GM12865 (cell line): ENCODE data around the gene PANK1.

Source experiments
- DNase-seq: peaks from one replicate; pipeline ENCODE4 v3.0.0; 2010; ENCODE audit warnings: low read depth
- H3K4me3 ChIP-seq: 2 replicates; pipeline ENCODE4 v1.5.1; 2011; ENCODE audit warnings: mild to moderate bottlenecking, low read depth, low read length, control low read depth
- TF ChIP-seq, protein P1 (sequence below): IDR thresholded peaks from 2 replicates; pipeline ENCODE4 v1.5.1; 2011; ENCODE audit warnings: low read length, control low read depth, low read depth, inconsistent platforms; ENCODE audit not compliant: insufficient read depth; ENCODE audit errors: missing control alignments

Gene PANK1

DNA sequence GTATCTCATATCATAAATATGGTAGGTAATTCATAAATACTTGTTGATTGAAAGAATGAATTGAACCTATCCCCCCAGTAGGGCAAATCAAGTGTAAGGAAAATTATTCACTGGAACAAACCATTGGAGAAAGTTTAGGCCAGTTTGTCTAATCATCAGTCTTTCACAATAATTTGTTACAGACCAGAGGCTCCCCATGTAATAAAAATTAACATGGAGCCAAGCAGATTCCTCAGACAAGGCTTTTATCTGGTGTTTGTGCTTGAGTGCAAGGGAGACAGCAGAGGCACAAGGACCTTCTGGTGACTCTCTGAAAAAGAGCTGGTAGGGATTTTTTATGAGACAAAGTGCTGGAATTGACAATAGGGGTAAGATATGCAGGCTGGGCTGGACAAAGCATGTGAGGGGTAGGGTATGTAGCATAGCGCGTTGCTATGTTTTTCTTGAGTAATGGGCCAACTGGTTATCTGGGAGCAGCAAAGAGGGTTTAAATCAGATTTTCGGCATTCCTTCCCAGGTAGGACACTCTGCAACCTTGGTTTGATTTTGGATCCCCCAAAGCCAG is 7.8 kb upstream of the PANK1 start:
- TF ChIP-seq, protein P1, sequence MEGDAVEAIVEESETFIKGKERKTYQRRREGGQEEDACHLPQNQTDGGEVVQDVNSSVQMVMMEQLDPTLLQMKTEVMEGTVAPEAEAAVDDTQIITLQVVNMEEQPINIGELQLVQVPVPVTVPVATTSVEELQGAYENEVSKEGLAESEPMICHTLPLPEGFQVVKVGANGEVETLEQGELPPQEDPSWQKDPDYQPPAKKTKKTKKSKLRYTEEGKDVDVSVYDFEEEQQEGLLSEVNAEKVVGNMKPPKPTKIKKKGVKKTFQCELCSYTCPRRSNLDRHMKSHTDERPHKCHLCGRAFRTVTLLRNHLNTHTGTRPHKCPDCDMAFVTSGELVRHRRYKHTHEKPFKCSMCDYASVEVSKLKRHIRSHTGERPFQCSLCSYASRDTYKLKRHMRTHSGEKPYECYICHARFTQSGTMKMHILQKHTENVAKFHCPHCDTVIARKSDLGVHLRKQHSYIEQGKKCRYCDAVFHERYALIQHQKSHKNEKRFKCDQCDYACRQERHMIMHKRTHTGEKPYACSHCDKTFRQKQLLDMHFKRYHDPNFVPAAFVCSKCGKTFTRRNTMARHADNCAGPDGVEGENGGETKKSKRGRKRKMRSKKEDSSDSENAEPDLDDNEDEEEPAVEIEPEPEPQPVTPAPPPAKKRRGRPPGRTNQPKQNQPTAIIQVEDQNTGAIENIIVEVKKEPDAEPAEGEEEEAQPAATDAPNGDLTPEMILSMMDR: no peak
- DNase-seq: no peak
- H3K4me3 ChIP-seq: no peak overlapping the region

DNA sequence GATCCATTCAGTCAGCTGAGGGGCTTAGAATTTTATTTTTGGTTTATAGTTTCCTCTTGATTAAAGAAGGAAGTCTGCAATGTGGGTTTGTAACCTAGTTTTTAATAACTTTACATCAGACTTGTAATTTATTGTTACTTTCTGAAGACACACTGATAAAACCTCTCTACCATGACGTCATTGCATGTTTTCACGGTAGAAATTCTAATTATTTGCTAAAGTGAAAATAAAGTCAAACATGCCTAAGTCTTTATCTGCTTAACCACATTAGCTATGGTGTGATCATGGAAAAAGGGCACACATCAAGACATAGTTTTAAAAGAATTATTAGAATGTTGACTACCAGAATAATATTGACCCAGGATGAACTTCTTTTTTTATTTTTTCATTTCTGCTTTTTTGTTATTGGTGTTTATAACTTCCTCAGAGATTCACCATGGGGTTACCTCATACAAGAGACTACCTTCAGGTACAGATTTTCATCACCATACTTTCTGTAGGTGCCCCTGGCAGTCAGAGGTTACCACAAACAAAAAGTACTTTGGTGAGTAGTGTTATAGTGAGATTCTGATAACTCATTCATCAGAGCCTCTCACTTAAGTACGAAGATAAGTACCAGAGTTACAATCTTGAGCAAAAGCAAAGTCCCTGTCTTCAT is 7.0 kb upstream of the PANK1 start:
- peak; percentile 50 for DNase-seq
- TF ChIP-seq, protein P1: no peak
- H3K4me3 ChIP-seq: no peak overlapping the region

GRCh38 chr10:89651205-89651915 is 6.3 kb upstream of the PANK1 start:
- TF ChIP-seq, protein P1: no peak
- no peak overlapping the region for H3K4me3 ChIP-seq
- no peak for DNase-seq

- no peak overlapping the region for H3K4me3 ChIP-seq
- TF ChIP-seq, protein P1: no peak
- no peak for DNase-seq
These were observed 4.0 kb upstream of the PANK1 start for GRCh38 chr10:89649051-89649450.

DNA sequence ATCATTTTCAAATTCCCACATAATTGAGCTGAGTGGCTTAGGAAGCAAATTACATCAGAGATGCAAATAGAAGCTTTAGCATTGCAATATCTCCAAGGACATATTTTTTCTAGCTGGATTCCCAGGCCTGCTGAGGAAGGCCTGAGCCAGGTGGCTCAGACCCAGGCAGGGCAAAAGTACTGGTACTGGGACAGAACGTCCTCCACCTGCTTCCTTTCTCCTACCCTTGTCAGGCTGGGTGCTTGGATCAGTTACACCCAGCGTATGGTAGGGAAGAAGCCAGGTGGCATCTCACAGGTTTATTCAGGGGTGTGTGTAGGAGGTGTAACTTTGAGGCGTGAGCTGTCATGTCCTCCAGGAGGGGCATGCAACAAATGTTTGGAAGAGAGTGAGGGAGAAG is 3.0 kb upstream of the PANK1 start:
- no peak overlapping the region for H3K4me3 ChIP-seq
- no peak for DNase-seq
- TF ChIP-seq, protein P1: no peak

DNA sequence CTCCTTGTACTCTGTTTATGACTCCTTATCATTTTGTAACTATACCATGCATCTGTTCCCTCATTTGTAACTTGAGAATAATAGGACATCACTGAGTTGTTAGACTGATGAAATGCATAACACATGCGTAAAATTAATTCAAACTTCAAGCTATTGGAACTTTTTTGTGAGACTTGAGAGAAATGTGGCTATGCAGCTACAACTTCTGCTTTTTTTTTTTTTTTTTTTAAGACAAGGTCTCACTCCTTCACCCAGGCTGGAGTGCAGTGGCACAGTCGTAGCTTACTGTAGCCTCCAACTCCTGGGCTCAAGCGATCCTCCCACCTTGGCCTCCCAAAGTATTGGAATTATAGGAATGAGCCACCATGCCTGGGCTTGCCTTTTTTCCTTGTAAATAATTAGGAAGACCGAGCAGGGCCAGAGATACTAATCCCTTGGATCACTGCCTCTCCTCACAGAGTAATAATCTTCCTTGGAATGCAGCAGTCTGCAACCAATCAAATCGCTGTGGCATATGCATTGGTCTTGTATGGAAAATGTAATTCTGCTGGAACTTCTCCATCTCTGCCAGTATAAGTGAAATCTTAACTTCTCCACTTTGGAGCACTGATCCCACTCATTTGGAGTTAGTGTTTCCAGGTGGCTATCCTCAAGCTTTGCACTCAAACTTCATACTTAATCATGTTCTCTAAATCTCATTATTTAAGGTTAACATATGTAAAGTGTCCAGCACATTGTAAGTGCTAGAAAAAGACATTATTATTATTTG is 2.0 kb upstream of the PANK1 start:
- TF ChIP-seq, protein P1: no peak
- no peak for DNase-seq
- no peak overlapping the region for H3K4me3 ChIP-seq
